GM23338 (cell line): ENCODE data around the gene TRABD2A. TPM values are rescaled to one million over a fixed set of nuclear protein-coding genes. Genes with fewer than 3 reads are reported as not detected.
A peak's percentile ranks its signal among the peaks of the same experiment; 100 is the strongest.

Experiments
- ATAC-seq: fragments of 200-7000 bp; cut with Tn5 transposase; 3 replicates; pipeline ENCODE4 v1.9.1; 2020
- DNase-seq: peaks from one replicate; pipeline ENCODE4 v3.0.0-alpha.2; 2015; ENCODE audit warnings: low spot score
- H2AFZ ChIP-seq: fragments of 200-600 bp; sonication (generic); 2 replicates; pipeline ENCODE4 v1.8.0; 2016; ENCODE audit warnings: antibody characterized with exemption, mild to moderate bottlenecking, moderate library complexity
- H3F3A ChIP-seq: fragments of 200-600 bp; sonication (generic); replicated peaks from 2 replicates; pipeline ENCODE4 v1.8.0; 2017; ENCODE audit warnings: antibody characterized with exemption, mixed run types, low read depth
- H3K27ac ChIP-seq: fragments of 200-600 bp; sonication (generic); 2 replicates; pipeline ENCODE4 v1.6.1; 2016; ENCODE audit warnings: low read depth
- H3K27me3 ChIP-seq: fragments of 200-600 bp; sonication (generic); 2 replicates; pipeline ENCODE4 v1.8.0; 2016; ENCODE audit warnings: mild to moderate bottlenecking, mixed run types, moderate library complexity; ENCODE audit not compliant: insufficient read depth
- H3K36me3 ChIP-seq: fragments of 200-600 bp; sonication (generic); 2 replicates; pipeline ENCODE4 v1.8.0; 2016; ENCODE audit warnings: mild to moderate bottlenecking; ENCODE audit not compliant: insufficient read depth
- H3K4me1 ChIP-seq: fragments of 200-600 bp; sonication (generic); 2 replicates; pipeline ENCODE4 v1.8.0; 2016; ENCODE audit warnings: mild to moderate bottlenecking, moderate library complexity; ENCODE audit not compliant: insufficient read depth
- H3K4me2 ChIP-seq: fragments of 200-600 bp; sonication (generic); 2 replicates; pipeline ENCODE4 v1.7.1; 2017; ENCODE audit warnings: mixed run types
- H3K4me3 ChIP-seq: fragments of 200-600 bp; sonication (generic); 2 replicates; pipeline ENCODE4 v1.6.1; 2016; ENCODE audit warnings: mixed run types
- H3K79me2 ChIP-seq: fragments of 200-600 bp; sonication (generic); replicated peaks from 2 replicates; pipeline ENCODE4 v1.8.0; 2017; ENCODE audit warnings: mild to moderate bottlenecking; ENCODE audit not compliant: insufficient read depth
- H3K9me2 ChIP-seq: fragments of 200-600 bp; sonication (generic); 2 replicates; pipeline ENCODE4 v1.8.0; 2017; ENCODE audit not compliant: insufficient read depth
- H4K20me1 ChIP-seq: fragments of 200-600 bp; sonication (generic); replicated peaks from 2 replicates; pipeline ENCODE4 v1.8.0; 2017; ENCODE audit warnings: mild to moderate bottlenecking; ENCODE audit not compliant: insufficient read depth
- H3K27ac Mint-ChIP-seq: 2 replicates; pipeline ENCODE4 v1.8.0; 2020; ENCODE audit warnings: inconsistent platforms, mild to moderate bottlenecking, moderate library complexity, mixed read lengths
- H3K27me3 Mint-ChIP-seq: 3 replicates; pipeline ENCODE4 v1.8.0; 2022; ENCODE audit warnings: low read depth, mild to moderate bottlenecking, moderate library complexity, mixed read lengths, inconsistent platforms; ENCODE audit not compliant: insufficient read depth, poor library complexity
- H3K36me3 Mint-ChIP-seq: 3 replicates; pipeline ENCODE4 v1.8.0; 2021; ENCODE audit warnings: low read depth, mild to moderate bottlenecking, inconsistent platforms, moderate library complexity, mixed read lengths
- H3K4me1 Mint-ChIP-seq: 3 replicates; pipeline ENCODE4 v1.8.0; 2020; ENCODE audit warnings: mild to moderate bottlenecking, inconsistent platforms, mixed read lengths
- H3K4me3 Mint-ChIP-seq: 3 replicates; pipeline ENCODE4 v1.8.0; 2021; ENCODE audit warnings: moderate library complexity, mild to moderate bottlenecking, inconsistent platforms, mixed read lengths
- H3K9me3 Mint-ChIP-seq: 3 replicates; pipeline ENCODE4 v1.8.0; 2020; ENCODE audit warnings: moderate library complexity, mild to moderate bottlenecking, inconsistent platforms, mixed read lengths
- CREB1 ChIP-seq: fragments of 250-450 bp; sonication (Bioruptor Pico); IDR thresholded peaks from 2 replicates; pipeline ENCODE4 v1.5.0; 2020; ENCODE audit warnings: low read depth, mild to moderate bottlenecking, moderate library complexity
- CTCF ChIP-seq, 2 experiments: fragments of 200-600 bp in 1 of 2; sonication (generic) in 1 of 2; conservative IDR thresholded peaks; 2 replicates each; pipeline versions ENCODE4 v1.5.1 to v1.6.1; 2016 to 2017; ENCODE audit warnings: antibody characterized with exemption in 2 of 2, low read depth in 2 of 2, mild to moderate bottlenecking in 2 of 2, moderate library complexity in 1 of 2
- ETS1 ChIP-seq: IDR thresholded peaks from 2 replicates; pipeline ENCODE4 v1.6.1; 2016; ENCODE audit warnings: antibody characterized with exemption
- EZH2 ChIP-seq: fragments of 200-600 bp; sonication (generic); IDR thresholded peaks from one replicate; pipeline ENCODE4 v1.8.0; 2017; ENCODE audit warnings: antibody characterized with exemption, mild to moderate bottlenecking, low read depth; ENCODE audit not compliant: unreplicated experiment
- EZH2phosphoT487 ChIP-seq: fragments of 200-600 bp; sonication (generic); IDR thresholded peaks from one replicate; pipeline ENCODE4 v1.8.1; 2018; ENCODE audit warnings: antibody characterized with exemption; ENCODE audit not compliant: unreplicated experiment
- JUNB ChIP-seq: IDR thresholded peaks from one replicate; pipeline ENCODE4 v1.6.1; 2016; ENCODE audit warnings: antibody characterized with exemption; ENCODE audit not compliant: unreplicated experiment
- NANOG ChIP-seq: IDR thresholded peaks from 2 replicates; pipeline ENCODE4 v1.6.1; 2016; ENCODE audit warnings: antibody characterized with exemption, borderline replicate concordance
- POLR2AphosphoS5 ChIP-seq: IDR thresholded peaks from 2 replicates; pipeline ENCODE4 v1.6.1; 2016; ENCODE audit warnings: antibody characterized with exemption, low read depth
- REST ChIP-seq: IDR thresholded peaks from one replicate; pipeline ENCODE4 v1.6.1; 2018; ENCODE audit warnings: antibody characterized with exemption; ENCODE audit not compliant: unreplicated experiment
- STAT1 ChIP-seq: IDR thresholded peaks from one replicate; pipeline ENCODE4 v1.6.1; 2016; ENCODE audit warnings: antibody characterized with exemption; ENCODE audit not compliant: unreplicated experiment
- ZNF114 ChIP-seq: fragments of 250-450 bp; sonication (Bioruptor Pico); IDR thresholded peaks from 2 replicates; pipeline ENCODE4 v1.5.0; 2020; ENCODE audit warnings: mild to moderate bottlenecking, moderate library complexity
- ZNF331 ChIP-seq: fragments of 250-450 bp; sonication (Bioruptor Pico); IDR thresholded peaks from 2 replicates; pipeline ENCODE4 v1.5.0; 2020; ENCODE audit warnings: low read depth, mild to moderate bottlenecking, moderate library complexity
- polyA plus RNA-seq: library from polyadenylated mRNA; unstranded; fragments of >200 nt; fragmentation: Nextera tagmentation; extraction: Ambion mirVana; gene quantifications from 2 replicates; pipeline ENCODE4 v1.2.1, GENCODE V29; 2016
- total RNA-seq: library from RNA; depleted of rRNA; stranded (reverse); fragments of >200 nt; shearing (Covaris generic); gene quantifications from 2 replicates; pipeline ENCODE4 v1.2.3, GENCODE V29; 2014

Gene TRABD2A
- total and polyA plus RNA-seq, 2 experiments from 2014 or later = 5.5 to 12.1 TPM

- H3K27me3 Mint-ChIP-seq = peaks cover 6% of the 10 kb centered on the region
- H3K4me3 ChIP-seq = no peak overlapping the region
- no peak overlapping the region for H3K4me3 Mint-ChIP-seq
- peaks cover 7% of the 10 kb centered on the region; the same call in 1 of the 2 replicates for H3K9me2 ChIP-seq
- no peaks in the 10 kb centered on the region for H3F3A ChIP-seq
- TF ChIP-seq STAT1 (no peak), EZH2phosphoT487 (no peak)
- no peaks in the 10 kb centered on the region for H3K36me3 ChIP-seq
- H3K4me1 Mint-ChIP-seq = 0 out of 3 replicates have a peak, but pooled peaks cover 3% of the 10 kb centered on the region
- H3K36me3 Mint-ChIP-seq = no peaks in the 10 kb centered on the region
- no peaks in the 10 kb centered on the region for H3K4me1 ChIP-seq
- H4K20me1 ChIP-seq = no peaks in the 10 kb centered on the region
- no peak overlapping the region for H3K4me2 ChIP-seq
- no peak overlapping the region for H3K27ac Mint-ChIP-seq
- H3K9me3 Mint-ChIP-seq = no peaks in the 10 kb centered on the region
- no peaks in the 10 kb centered on the region for H3K79me2 ChIP-seq
- no peak overlapping the region for H3K27ac ChIP-seq
- no peak overlapping the region for H2AFZ ChIP-seq
- ATAC-seq = no peak
- DNase-seq = no peak
- H3K27me3 ChIP-seq = no peaks in the 10 kb centered on the region
These were observed 72.6 kb downstream of the TRABD2A start for GRCh38 chr2:84808279-84808678.

- Histone ChIP-seq H3K36me3 (no peaks in the 10 kb centered on the region), H3K4me3 (no peak overlapping the region), H4K20me1 (no peaks in the 10 kb centered on the region), H3K27me3 (no peaks in the 10 kb centered on the region), H3K4me2 (no peak overlapping the region), H3K9me2 (peaks cover 7% of the 10 kb centered on the region; the same call in 1 of the 2 replicates), H3F3A (no peaks in the 10 kb centered on the region), H2AFZ (peak overlapping the region; percentile 47; the same call in 1 of the 2 replicates), H3K79me2 (no peaks in the 10 kb centered on the region), H3K4me1 (no peaks in the 10 kb centered on the region), H3K27ac (no peak overlapping the region)
- Mint-ChIP-seq H3K9me3 (peaks cover 2% of the 10 kb centered on the region; the same call in 1 of the 3 replicates), H3K27ac (no peak overlapping the region), H3K36me3 (no peaks in the 10 kb centered on the region), H3K4me1 (no peaks in the 10 kb centered on the region), H3K4me3 (no peak overlapping the region), H3K27me3 (peaks cover 4% of the 10 kb centered on the region)
- DNase-seq (no peak), ATAC-seq (no peak)
- TF ChIP-seq JUNB (no peak), POLR2AphosphoS5 (no peak), ZNF114 (CRISPR knock-in tag) (no peak), NANOG (no peak), STAT1 (no peak), ZNF331 (CRISPR knock-in tag) (no peak), EZH2 (no peak), EZH2phosphoT487 (no peak), REST (no peak), ETS1 (no peak), CTCF (conservative IDR thresholded peaks at IDR 0.05; ENCODE audit: low read depth in 2 of 2) (no peak), CREB1 (CRISPR knock-in tag) (no peak)
These were observed 73.8 kb downstream of the TRABD2A start for GRCh38 chr2:84807063-84807485.
